GM23338 (cell line): ENCODE data around the gene ITGB3. TPM values are rescaled to one million over a fixed set of nuclear protein-coding genes. Genes with fewer than 3 reads are reported as not detected.

Experiments used
- ATAC-seq: fragments of 200-7000 bp; cut with Tn5 transposase; 3 replicates; pipeline ENCODE4 v1.9.1; 2020
- DNase-seq: peaks from one replicate; pipeline ENCODE4 v3.0.0-alpha.2; 2015; ENCODE audit warnings: low spot score
- H2AFZ ChIP-seq: fragments of 200-600 bp; sonication (generic); 2 replicates; pipeline ENCODE4 v1.8.0; 2016; ENCODE audit warnings: antibody characterized with exemption, mild to moderate bottlenecking, moderate library complexity
- H3F3A ChIP-seq: fragments of 200-600 bp; sonication (generic); replicated peaks from 2 replicates; pipeline ENCODE4 v1.8.0; 2017; ENCODE audit warnings: antibody characterized with exemption, mixed run types, low read depth
- H3K27ac ChIP-seq: fragments of 200-600 bp; sonication (generic); 2 replicates; pipeline ENCODE4 v1.6.1; 2016; ENCODE audit warnings: low read depth
- H3K27me3 ChIP-seq: fragments of 200-600 bp; sonication (generic); 2 replicates; pipeline ENCODE4 v1.8.0; 2016; ENCODE audit warnings: mild to moderate bottlenecking, mixed run types, moderate library complexity; ENCODE audit not compliant: insufficient read depth
- H3K36me3 ChIP-seq: fragments of 200-600 bp; sonication (generic); 2 replicates; pipeline ENCODE4 v1.8.0; 2016; ENCODE audit warnings: mild to moderate bottlenecking; ENCODE audit not compliant: insufficient read depth
- H3K4me1 ChIP-seq: fragments of 200-600 bp; sonication (generic); 2 replicates; pipeline ENCODE4 v1.8.0; 2016; ENCODE audit warnings: mild to moderate bottlenecking, moderate library complexity; ENCODE audit not compliant: insufficient read depth
- H3K4me2 ChIP-seq: fragments of 200-600 bp; sonication (generic); 2 replicates; pipeline ENCODE4 v1.7.1; 2017; ENCODE audit warnings: mixed run types
- H3K4me3 ChIP-seq: fragments of 200-600 bp; sonication (generic); 2 replicates; pipeline ENCODE4 v1.6.1; 2016; ENCODE audit warnings: mixed run types
- H3K79me2 ChIP-seq: fragments of 200-600 bp; sonication (generic); replicated peaks from 2 replicates; pipeline ENCODE4 v1.8.0; 2017; ENCODE audit warnings: mild to moderate bottlenecking; ENCODE audit not compliant: insufficient read depth
- H3K9me2 ChIP-seq: fragments of 200-600 bp; sonication (generic); 2 replicates; pipeline ENCODE4 v1.8.0; 2017; ENCODE audit not compliant: insufficient read depth
- H4K20me1 ChIP-seq: fragments of 200-600 bp; sonication (generic); replicated peaks from 2 replicates; pipeline ENCODE4 v1.8.0; 2017; ENCODE audit warnings: mild to moderate bottlenecking; ENCODE audit not compliant: insufficient read depth
- H3K27ac Mint-ChIP-seq: 2 replicates; pipeline ENCODE4 v1.8.0; 2020; ENCODE audit warnings: inconsistent platforms, mild to moderate bottlenecking, moderate library complexity, mixed read lengths
- H3K27me3 Mint-ChIP-seq: 3 replicates; pipeline ENCODE4 v1.8.0; 2022; ENCODE audit warnings: low read depth, mild to moderate bottlenecking, moderate library complexity, mixed read lengths, inconsistent platforms; ENCODE audit not compliant: insufficient read depth, poor library complexity
- H3K36me3 Mint-ChIP-seq: 3 replicates; pipeline ENCODE4 v1.8.0; 2021; ENCODE audit warnings: low read depth, mild to moderate bottlenecking, inconsistent platforms, moderate library complexity, mixed read lengths
- H3K4me1 Mint-ChIP-seq: 3 replicates; pipeline ENCODE4 v1.8.0; 2020; ENCODE audit warnings: mild to moderate bottlenecking, inconsistent platforms, mixed read lengths
- H3K4me3 Mint-ChIP-seq: 3 replicates; pipeline ENCODE4 v1.8.0; 2021; ENCODE audit warnings: moderate library complexity, mild to moderate bottlenecking, inconsistent platforms, mixed read lengths
- H3K9me3 Mint-ChIP-seq: 3 replicates; pipeline ENCODE4 v1.8.0; 2020; ENCODE audit warnings: moderate library complexity, mild to moderate bottlenecking, inconsistent platforms, mixed read lengths
- CREB1 ChIP-seq: fragments of 250-450 bp; sonication (Bioruptor Pico); IDR thresholded peaks from 2 replicates; pipeline ENCODE4 v1.5.0; 2020; ENCODE audit warnings: low read depth, mild to moderate bottlenecking, moderate library complexity
- ETS1 ChIP-seq: IDR thresholded peaks from 2 replicates; pipeline ENCODE4 v1.6.1; 2016; ENCODE audit warnings: antibody characterized with exemption
- EZH2 ChIP-seq: fragments of 200-600 bp; sonication (generic); IDR thresholded peaks from one replicate; pipeline ENCODE4 v1.8.0; 2017; ENCODE audit warnings: antibody characterized with exemption, mild to moderate bottlenecking, low read depth; ENCODE audit not compliant: unreplicated experiment
- JUNB ChIP-seq: IDR thresholded peaks from one replicate; pipeline ENCODE4 v1.6.1; 2016; ENCODE audit warnings: antibody characterized with exemption; ENCODE audit not compliant: unreplicated experiment
- NANOG ChIP-seq: IDR thresholded peaks from 2 replicates; pipeline ENCODE4 v1.6.1; 2016; ENCODE audit warnings: antibody characterized with exemption, borderline replicate concordance
- REST ChIP-seq: IDR thresholded peaks from one replicate; pipeline ENCODE4 v1.6.1; 2018; ENCODE audit warnings: antibody characterized with exemption; ENCODE audit not compliant: unreplicated experiment
- STAT1 ChIP-seq: IDR thresholded peaks from one replicate; pipeline ENCODE4 v1.6.1; 2016; ENCODE audit warnings: antibody characterized with exemption; ENCODE audit not compliant: unreplicated experiment
- ZNF331 ChIP-seq: fragments of 250-450 bp; sonication (Bioruptor Pico); IDR thresholded peaks from 2 replicates; pipeline ENCODE4 v1.5.0; 2020; ENCODE audit warnings: low read depth, mild to moderate bottlenecking, moderate library complexity
- polyA plus RNA-seq: library from polyadenylated mRNA; unstranded; fragments of >200 nt; fragmentation: Nextera tagmentation; extraction: Ambion mirVana; gene quantifications from 2 replicates; pipeline ENCODE4 v1.2.1, GENCODE V29; 2016
- total RNA-seq: library from RNA; depleted of rRNA; stranded (reverse); fragments of >200 nt; shearing (Covaris generic); gene quantifications from 2 replicates; pipeline ENCODE4 v1.2.3, GENCODE V29; 2014
- TF ChIP-seq, protein P1 (sequence below), 2 experiments: fragments of 200-600 bp in 1 of 2; sonication (generic) in 1 of 2; conservative IDR thresholded peaks; 2 replicates each; pipeline versions ENCODE4 v1.5.1 to v1.6.1; 2016 to 2017; ENCODE audit warnings: antibody characterized with exemption in 2 of 2, low read depth in 2 of 2, mild to moderate bottlenecking in 2 of 2, moderate library complexity in 1 of 2
- TF ChIP-seq, protein P2 (sequence below): fragments of 250-450 bp; sonication (Bioruptor Pico); IDR thresholded peaks from 2 replicates; pipeline ENCODE4 v1.5.0; 2020; ENCODE audit warnings: mild to moderate bottlenecking, moderate library complexity

The ITGB3 gene
- total and polyA plus RNA-seq, 2 experiments from 2014 or later = 0.52 TPM; not detected in 1

DNA sequence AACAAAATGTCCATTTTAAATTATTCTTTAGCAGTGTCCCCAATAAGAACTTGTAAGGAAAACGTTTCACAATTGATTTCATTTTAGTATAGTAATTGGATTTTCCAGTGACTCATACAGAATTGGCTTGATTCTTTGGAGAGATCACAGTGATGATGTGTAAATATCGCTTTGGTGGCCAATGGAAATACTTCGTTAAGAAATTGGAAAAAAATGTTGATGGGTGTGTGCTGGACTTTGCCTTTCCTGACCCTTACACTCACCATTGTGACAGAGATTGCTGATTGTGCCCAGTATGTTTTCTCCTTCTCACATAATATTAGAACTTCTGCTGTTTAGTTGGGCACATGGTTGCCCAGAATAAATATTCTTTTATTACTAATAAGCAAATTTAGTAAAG is 62.7 kb downstream of the ITGB3 start (continued):
- TF ChIP-seq, protein P1, sequence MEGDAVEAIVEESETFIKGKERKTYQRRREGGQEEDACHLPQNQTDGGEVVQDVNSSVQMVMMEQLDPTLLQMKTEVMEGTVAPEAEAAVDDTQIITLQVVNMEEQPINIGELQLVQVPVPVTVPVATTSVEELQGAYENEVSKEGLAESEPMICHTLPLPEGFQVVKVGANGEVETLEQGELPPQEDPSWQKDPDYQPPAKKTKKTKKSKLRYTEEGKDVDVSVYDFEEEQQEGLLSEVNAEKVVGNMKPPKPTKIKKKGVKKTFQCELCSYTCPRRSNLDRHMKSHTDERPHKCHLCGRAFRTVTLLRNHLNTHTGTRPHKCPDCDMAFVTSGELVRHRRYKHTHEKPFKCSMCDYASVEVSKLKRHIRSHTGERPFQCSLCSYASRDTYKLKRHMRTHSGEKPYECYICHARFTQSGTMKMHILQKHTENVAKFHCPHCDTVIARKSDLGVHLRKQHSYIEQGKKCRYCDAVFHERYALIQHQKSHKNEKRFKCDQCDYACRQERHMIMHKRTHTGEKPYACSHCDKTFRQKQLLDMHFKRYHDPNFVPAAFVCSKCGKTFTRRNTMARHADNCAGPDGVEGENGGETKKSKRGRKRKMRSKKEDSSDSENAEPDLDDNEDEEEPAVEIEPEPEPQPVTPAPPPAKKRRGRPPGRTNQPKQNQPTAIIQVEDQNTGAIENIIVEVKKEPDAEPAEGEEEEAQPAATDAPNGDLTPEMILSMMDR (conservative IDR thresholded peaks at IDR 0.05; ENCODE audit: low read depth in 2 of 2) = no peak
- TF ChIP-seq REST = no peak

DNA sequence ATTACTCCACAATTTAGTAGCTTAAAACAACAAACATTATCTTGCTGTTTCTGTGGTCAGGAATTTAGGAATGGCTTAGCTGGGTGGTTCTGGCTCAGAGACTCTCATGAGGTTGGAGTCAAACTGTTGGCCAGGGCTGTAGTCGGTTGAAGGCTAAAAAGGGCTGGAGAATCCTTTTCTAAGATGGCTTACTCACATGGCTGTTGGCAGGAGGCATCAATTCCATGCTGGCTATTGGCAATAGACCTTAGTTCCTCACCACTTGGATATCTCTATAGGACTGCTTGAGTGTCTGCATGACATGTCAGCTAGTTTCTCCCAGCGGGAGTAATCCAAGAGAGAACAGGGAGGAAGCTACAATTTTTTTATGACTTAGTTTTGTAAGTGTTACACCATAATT is 63.5 kb downstream of the ITGB3 start:
- no peaks in the 10 kb centered on the region; the same call in 1 of the 2 replicates for H3K36me3 ChIP-seq
- H2AFZ ChIP-seq = no peak overlapping the region
- no peaks in the 10 kb centered on the region for H3K4me1 Mint-ChIP-seq
- H3K27me3 ChIP-seq = peaks cover 3% of the 10 kb centered on the region
- H3K4me3 ChIP-seq = no peak overlapping the region
- no peaks in the 10 kb centered on the region for H3K4me1 ChIP-seq
- H3K36me3 Mint-ChIP-seq = peaks cover 8% of the 10 kb centered on the region; the same call in 2 of the 3 replicates
- ATAC-seq = no peak
- no peaks in the 10 kb centered on the region for H3K9me2 ChIP-seq
- no peak overlapping the region for H3K4me3 Mint-ChIP-seq
- DNase-seq = no peak
- H3K27ac Mint-ChIP-seq = no peak overlapping the region
- no peaks in the 10 kb centered on the region for H4K20me1 ChIP-seq
- H3K27me3 Mint-ChIP-seq = no peaks in the 10 kb centered on the region
- peaks cover 15% of the 10 kb centered on the region for H3K9me3 Mint-ChIP-seq
- no peaks in the 10 kb centered on the region for H3K79me2 ChIP-seq
- H3F3A ChIP-seq = no peaks in the 10 kb centered on the region
- no peak overlapping the region for H3K27ac ChIP-seq
- no peak overlapping the region for H3K4me2 ChIP-seq
- TF ChIP-seq STAT1 (no peak), ETS1 (no peak), EZH2 (no peak), JUNB (no peak), NANOG (no peak), CREB1 (CRISPR knock-in tag) (no peak), ZNF331 (CRISPR knock-in tag) (no peak)
- TF ChIP-seq, protein P2, sequence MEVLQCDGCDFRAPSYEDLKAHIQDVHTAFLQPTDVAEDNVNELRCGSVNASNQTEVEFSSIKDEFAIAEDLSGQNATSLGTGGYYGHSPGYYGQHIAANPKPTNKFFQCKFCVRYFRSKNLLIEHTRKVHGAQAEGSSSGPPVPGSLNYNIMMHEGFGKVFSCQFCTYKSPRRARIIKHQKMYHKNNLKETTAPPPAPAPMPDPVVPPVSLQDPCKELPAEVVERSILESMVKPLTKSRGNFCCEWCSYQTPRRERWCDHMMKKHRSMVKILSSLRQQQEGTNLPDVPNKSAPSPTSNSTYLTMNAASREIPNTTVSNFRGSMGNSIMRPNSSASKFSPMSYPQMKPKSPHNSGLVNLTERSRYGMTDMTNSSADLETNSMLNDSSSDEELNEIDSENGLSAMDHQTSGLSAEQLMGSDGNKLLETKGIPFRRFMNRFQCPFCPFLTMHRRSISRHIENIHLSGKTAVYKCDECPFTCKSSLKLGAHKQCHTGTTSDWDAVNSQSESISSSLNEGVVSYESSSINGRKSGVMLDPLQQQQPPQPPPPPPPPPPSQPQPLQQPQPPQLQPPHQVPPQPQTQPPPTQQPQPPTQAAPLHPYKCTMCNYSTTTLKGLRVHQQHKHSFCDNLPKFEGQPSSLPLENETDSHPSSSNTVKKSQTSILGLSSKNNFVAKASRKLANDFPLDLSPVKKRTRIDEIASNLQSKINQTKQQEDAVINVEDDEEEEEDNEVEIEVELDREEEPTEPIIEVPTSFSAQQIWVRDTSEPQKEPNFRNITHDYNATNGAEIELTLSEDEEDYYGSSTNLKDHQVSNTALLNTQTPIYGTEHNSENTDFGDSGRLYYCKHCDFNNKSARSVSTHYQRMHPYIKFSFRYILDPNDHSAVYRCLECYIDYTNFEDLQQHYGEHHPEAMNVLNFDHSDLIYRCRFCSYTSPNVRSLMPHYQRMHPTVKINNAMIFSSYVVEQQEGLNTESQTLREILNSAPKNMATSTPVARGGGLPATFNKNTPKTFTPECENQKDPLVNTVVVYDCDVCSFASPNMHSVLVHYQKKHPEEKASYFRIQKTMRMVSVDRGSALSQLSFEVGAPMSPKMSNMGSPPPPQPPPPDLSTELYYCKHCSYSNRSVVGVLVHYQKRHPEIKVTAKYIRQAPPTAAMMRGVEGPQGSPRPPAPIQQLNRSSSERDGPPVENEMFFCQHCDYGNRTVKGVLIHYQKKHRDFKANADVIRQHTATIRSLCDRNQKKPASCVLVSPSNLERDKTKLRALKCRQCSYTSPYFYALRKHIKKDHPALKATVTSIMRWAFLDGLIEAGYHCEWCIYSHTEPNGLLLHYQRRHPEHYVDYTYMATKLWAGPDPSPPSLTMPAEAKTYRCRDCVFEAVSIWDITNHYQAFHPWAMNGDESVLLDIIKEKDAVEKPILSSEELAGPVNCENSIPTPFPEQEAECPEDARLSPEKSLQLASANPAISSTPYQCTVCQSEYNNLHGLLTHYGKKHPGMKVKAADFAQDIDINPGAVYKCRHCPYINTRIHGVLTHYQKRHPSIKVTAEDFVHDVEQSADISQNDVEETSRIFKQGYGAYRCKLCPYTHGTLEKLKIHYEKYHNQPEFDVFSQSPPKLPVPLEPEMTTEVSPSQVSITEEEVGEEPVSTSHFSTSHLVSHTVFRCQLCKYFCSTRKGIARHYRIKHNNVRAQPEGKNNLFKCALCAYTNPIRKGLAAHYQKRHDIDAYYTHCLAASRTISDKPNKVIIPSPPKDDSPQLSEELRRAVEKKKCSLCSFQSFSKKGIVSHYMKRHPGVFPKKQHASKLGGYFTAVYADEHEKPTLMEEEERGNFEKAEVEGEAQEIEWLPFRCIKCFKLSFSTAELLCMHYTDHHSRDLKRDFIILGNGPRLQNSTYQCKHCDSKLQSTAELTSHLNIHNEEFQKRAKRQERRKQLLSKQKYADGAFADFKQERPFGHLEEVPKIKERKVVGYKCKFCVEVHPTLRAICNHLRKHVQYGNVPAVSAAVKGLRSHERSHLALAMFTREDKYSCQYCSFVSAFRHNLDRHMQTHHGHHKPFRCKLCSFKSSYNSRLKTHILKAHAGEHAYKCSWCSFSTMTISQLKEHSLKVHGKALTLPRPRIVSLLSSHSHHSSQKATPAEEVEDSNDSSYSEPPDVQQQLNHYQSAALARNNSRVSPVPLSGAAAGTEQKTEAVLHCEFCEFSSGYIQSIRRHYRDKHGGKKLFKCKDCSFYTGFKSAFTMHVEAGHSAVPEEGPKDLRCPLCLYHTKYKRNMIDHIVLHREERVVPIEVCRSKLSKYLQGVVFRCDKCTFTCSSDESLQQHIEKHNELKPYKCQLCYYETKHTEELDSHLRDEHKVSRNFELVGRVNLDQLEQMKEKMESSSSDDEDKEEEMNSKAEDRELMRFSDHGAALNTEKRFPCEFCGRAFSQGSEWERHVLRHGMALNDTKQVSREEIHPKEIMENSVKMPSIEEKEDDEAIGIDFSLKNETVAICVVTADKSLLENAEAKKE = no peak
- TF ChIP-seq, protein P1 (conservative IDR thresholded peaks at IDR 0.05; ENCODE audit: low read depth in 2 of 2) = no peak
